CD4-positive, alpha-beta T cell treated with Interleukin-2 at 100 ng/mL for 4 hours (primary cell): ENCODE results near the gene FUT7.

Experiments
- DNase-seq: peaks from one replicate; pipeline ENCODE4 v3.0.0-alpha.2; 2020; ENCODE audit warnings: low spot score

Gene FUT7

GRCh38 chr9:136982232-136983051, 49.4 kb downstream of the FUT7 start, which contains the start of gene LCNL1:
TSS of gene LCNL1 (plus strand) at chr9:136982993. CDS start at chr9:136983587, 594 bp downstream.
- no peak for DNase-seq

GRCh38 chr9:136981588-136982231, 50.2 kb downstream of the FUT7 start:
- no peak for DNase-seq

GRCh38 chr9:136980669-136981478, 51.0 kb downstream of the FUT7 start:
- DNase-seq = no peak
